LNCaP clone FGC (cell line): ENCODE data around the gene ARHGEF26.

Experiments
- DNase-seq: peaks from one replicate; pipeline ENCODE4 v3.0.0-alpha.2; 2011; ENCODE audit warnings: low read depth
- H3K4me3 ChIP-seq: 2 replicates; pipeline ENCODE4 v1.5.1; 2011; ENCODE audit warnings: mild to moderate bottlenecking, low read depth, low read length, control low read depth
- TF ChIP-seq, protein P1 (sequence below): IDR thresholded peaks from 2 replicates; pipeline ENCODE4 v1.5.1; 2012; ENCODE audit warnings: mild to moderate bottlenecking; ENCODE audit not compliant: control insufficient read depth, insufficient read depth; ENCODE audit errors: extremely low read depth

Gene ARHGEF26

DNA sequence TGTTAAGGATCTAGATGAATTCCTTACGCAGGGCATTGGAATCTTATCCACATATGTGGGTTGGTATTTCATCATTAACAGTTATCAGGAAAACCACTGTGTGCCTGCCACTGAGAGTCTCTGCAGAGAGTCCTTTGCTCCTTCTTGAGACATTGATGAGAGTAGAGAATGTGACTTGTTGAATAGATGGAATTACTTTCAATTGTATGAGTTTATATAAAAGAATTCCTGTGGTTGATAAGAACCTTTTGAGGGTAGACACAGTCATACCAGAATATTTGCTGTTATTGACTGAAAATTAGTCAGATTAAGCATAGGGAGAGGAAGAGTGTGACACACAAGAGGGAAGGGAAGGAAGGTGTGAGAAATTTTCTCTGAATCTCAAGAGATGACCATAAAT lies 30.8 kb downstream of the ARHGEF26 start:
- no peak for DNase-seq
- H3K4me3 ChIP-seq: no peak overlapping the region
- TF ChIP-seq, protein P1, sequence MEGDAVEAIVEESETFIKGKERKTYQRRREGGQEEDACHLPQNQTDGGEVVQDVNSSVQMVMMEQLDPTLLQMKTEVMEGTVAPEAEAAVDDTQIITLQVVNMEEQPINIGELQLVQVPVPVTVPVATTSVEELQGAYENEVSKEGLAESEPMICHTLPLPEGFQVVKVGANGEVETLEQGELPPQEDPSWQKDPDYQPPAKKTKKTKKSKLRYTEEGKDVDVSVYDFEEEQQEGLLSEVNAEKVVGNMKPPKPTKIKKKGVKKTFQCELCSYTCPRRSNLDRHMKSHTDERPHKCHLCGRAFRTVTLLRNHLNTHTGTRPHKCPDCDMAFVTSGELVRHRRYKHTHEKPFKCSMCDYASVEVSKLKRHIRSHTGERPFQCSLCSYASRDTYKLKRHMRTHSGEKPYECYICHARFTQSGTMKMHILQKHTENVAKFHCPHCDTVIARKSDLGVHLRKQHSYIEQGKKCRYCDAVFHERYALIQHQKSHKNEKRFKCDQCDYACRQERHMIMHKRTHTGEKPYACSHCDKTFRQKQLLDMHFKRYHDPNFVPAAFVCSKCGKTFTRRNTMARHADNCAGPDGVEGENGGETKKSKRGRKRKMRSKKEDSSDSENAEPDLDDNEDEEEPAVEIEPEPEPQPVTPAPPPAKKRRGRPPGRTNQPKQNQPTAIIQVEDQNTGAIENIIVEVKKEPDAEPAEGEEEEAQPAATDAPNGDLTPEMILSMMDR: no peak

DNA sequence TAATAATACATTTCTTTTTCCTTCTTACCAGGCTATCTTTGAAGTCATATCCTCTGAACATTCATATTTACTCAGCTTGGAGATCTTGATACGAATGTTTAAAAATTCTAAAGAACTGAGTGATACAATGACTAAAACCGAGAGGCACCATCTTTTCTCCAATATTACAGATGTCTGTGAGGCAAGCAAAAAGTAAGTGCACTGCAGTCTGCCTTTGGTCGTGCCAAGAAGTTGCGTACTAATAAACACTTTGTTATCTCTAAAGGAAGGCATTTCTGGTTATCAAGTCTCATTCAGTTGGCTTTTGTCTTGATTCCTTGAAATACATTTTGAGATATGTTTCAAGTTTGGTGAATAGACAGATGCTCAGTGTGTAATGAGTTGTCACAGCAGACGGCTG lies 31.6 kb downstream of the ARHGEF26 start:
- no peak for DNase-seq

DNA sequence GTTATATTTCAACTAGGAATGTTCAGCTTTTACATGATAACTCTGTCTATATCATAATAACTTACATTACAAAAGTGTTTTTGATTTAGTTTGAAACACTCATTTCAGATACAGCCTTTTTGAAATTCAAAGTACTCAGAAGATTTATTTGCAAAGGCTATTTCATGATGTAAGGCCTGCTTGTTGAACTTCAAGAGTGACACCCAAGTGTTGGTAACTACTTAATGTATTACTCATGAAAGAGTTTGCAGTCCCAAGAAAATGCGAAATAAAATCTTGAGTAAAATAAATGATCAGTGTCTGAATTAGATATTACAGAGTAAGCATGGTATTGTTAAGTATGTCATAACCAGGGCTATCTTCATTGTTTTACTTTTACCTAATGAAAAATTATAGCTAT lies 35.3 kb downstream of the ARHGEF26 start:
- H3K4me3 ChIP-seq: no peak overlapping the region
- TF ChIP-seq, protein P1: no peak
- DNase-seq: no peak

More for the DNA sequence above, 31.6 kb downstream of the ARHGEF26 start:
- no peak overlapping the region for H3K4me3 ChIP-seq
- TF ChIP-seq, protein P1: no peak

DNA sequence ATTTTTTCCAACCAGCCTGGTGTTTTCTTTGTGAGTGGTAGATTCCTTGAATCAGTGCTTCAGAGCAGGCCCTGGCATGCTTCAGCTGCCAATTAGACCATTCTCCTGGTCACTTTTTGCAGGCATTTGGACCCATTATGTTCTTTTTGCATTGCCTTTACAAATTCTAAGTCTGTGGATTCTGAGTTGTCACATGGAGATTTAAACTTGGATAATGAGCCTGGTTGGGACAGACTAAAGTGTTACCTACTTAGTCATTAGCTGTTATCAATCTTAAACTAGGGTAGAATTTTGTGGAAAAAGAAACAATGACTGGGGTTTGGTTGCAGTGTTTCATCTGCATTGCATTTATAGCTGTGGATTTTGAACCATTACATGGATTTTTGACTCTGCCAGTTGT lies 40.6 kb downstream of the ARHGEF26 start:
- TF ChIP-seq, protein P1: no peak
- no peak overlapping the region for H3K4me3 ChIP-seq
- no peak for DNase-seq

DNA sequence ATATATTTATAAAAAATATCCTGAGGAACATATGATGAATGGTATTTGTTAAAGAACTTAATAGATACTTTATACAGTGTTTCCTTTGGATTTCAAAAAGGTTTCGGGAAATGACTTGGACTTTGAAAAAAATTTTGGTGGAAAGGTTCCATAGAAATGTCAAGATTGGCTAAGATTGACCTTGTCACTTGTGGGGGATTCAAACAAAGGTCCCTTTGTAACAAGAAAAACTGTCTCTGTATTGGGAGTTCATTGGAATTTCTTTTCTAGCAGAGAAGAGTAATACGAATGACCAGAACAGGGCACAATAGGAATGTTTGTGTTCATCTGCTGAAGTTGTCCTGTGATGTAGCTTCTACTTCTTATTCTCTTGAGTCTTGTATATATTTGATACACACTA lies 43.2 kb downstream of the ARHGEF26 start:
- TF ChIP-seq, protein P1: no peak
- no peak for DNase-seq
- H3K4me3 ChIP-seq: no peak overlapping the region

DNA sequence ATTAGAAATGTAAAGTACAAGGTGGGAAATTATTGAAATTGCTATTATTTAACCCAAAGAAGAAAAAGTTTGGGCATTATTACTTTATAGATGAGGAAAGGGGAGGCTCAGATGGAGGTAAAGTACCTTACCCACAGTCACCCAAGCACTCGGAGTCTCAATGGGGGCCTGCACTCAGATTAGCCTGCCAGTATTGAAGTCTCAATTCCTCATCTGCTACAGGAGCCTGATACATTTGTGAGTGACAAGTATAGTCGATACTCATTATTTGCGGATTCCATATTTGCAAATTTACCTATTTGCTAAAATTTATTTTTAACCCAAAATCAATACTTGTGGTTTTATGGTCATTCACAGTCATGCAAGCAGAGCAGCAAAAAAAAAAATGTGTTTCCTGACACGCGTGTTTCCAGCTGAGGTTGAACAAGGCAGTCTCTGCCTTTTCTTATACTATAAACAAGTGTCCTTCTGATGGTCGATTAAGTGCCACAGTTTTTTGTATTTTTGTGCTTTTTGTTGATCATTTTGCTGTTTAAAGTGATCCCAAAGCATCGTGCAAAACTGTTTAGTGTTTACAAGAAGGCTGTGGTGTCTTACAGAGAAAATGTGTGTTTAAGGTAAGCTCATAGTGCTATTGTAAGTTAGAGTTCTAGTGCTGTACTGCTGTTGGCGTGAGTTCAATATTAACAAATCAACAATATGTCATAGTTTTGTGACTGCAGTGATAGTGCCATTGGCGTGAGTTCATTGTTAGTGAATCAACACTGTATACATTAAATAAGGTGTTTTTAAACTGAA lies 48.0 kb downstream of the ARHGEF26 start:
- no peak overlapping the region for H3K4me3 ChIP-seq
- TF ChIP-seq, protein P1: no peak
- peak; percentile 10 for DNase-seq

DNA sequence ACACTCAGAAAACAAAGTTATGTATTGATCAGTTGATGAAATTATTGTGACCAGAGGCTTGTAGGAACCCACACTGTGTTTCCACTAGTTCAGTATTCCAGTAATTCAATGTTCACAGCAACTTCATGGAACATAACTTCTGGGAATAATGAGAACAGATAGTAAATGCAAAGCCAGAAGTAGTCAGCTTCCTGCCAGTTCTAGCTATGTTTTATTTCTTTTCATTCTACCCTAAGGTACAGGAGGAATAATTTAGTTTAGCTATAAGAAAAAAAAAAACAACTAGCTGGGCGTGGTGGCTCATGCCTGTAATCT lies 48.6 kb downstream of the ARHGEF26 start:
- no peak overlapping the region for H3K4me3 ChIP-seq
- TF ChIP-seq, protein P1: no peak
- DNase-seq: no peak
